H1 (cell line): ENCODE measurements around the gene DAB2IP. TPM values are rescaled to one million over a fixed set of nuclear protein-coding genes. Genes with fewer than 3 reads are reported as not detected.

Source experiments
- CTCF ChIA-PET: fragments of 300-600 bp; sonication (Branson Sonifier 250); formaldehyde crosslinking; loops from one replicate; lab custom pipeline; 2021; ENCODE audit not compliant: partially characterized antibody; lab: Charles Lee
- POLR2A ChIA-PET: fragments of 300-600 bp; sonication (Branson Sonifier 250); formaldehyde crosslinking; loops from one replicate; lab custom pipeline; 2021; ENCODE audit warnings: inconsistent platforms; ENCODE audit not compliant: partially characterized antibody; lab: Charles Lee
- DNase-seq, 2 experiments: peaks; one replicate each; pipeline versions ENCODE4 v3.0.0 to v3.0.0-alpha.2; 2010 to 2022; ENCODE audit warnings: low spot score in 2 of 2, low read depth in 1 of 2, mixed read lengths in 1 of 2
- FAIRE-seq: peaks from 2 replicates; lab custom pipeline; 2011; peaks lifted over from hg19 to GRCh38; lab: Jason Lieb, UNC
- H2AFZ ChIP-seq: 2 replicates; pipeline ENCODE4 v1.8.1; 2012; ENCODE audit warnings: low read length, inconsistent platforms
- H2AK5ac ChIP-seq: 2 replicates; pipeline ENCODE4 v1.6.1; 2013; ENCODE audit warnings: low read depth, low read length
- H2BK120ac ChIP-seq: replicated peaks from 2 replicates; pipeline ENCODE3; 2013; ENCODE audit warnings: low read depth, low read length, inconsistent platforms
- H2BK12ac ChIP-seq: 2 replicates; pipeline ENCODE4 v1.6.1; 2013; ENCODE audit warnings: low read depth, low read length
- H2BK15ac ChIP-seq: 2 replicates; pipeline ENCODE4 v1.6.1; 2013; ENCODE audit warnings: low read length
- H2BK20ac ChIP-seq: 2 replicates; pipeline ENCODE4 v1.6.1; 2013; ENCODE audit warnings: low read length
- H2BK5ac ChIP-seq: 2 replicates; pipeline ENCODE4 v1.6.1; 2013; ENCODE audit warnings: low read depth, low read length
- H3K14ac ChIP-seq: 2 replicates; pipeline ENCODE4 v1.6.1; 2013; ENCODE audit warnings: inconsistent platforms; ENCODE audit not compliant: insufficient read length
- H3K18ac ChIP-seq: 2 replicates; pipeline ENCODE4 v1.6.1; 2013; ENCODE audit warnings: low read length; ENCODE audit errors: extremely low read depth
- H3K23ac ChIP-seq: 2 replicates; pipeline ENCODE4 v1.6.1; 2013; ENCODE audit warnings: inconsistent platforms; ENCODE audit not compliant: insufficient read length
- H3K23me2 ChIP-seq: 2 replicates; pipeline ENCODE4 v1.6.1; 2013; ENCODE audit warnings: low read depth, low read length
- H3K27ac ChIP-seq: 2 replicates; pipeline ENCODE4 v1.6.1; 2011; ENCODE audit warnings: low read depth, low read length, inconsistent platforms
- H3K27me3 ChIP-seq, 4 experiments: replicated peaks in 1 of 4; 1 replicate in 1 of 4; 2 replicates in 3 of 4; pipeline versions ENCODE4 v1.6.1 to v1.8.1; 2011 to 2013; ENCODE audit warnings: low read length in 3 of 4, mild to moderate bottlenecking in 3 of 4, inconsistent platforms in 2 of 4, mixed read lengths in 2 of 4, moderate library complexity in 1 of 4; ENCODE audit not compliant: control insufficient read depth in 3 of 4, insufficient read depth in 3 of 4; ENCODE audit errors: extremely low read depth in 1 of 4
- H3K36me3 ChIP-seq, 4 experiments: 2 replicates each; pipeline versions ENCODE4 v1.6.1 to v1.8.1; 2011 to 2013; ENCODE audit warnings: mild to moderate bottlenecking in 4 of 4, low read length in 3 of 4, moderate library complexity in 2 of 4, control low read depth in 1 of 4, inconsistent platforms in 1 of 4; ENCODE audit not compliant: insufficient read depth in 4 of 4, control insufficient read depth in 2 of 4
- H3K4ac ChIP-seq: replicated peaks from 2 replicates; pipeline ENCODE3; 2013; ENCODE audit warnings: low read length, low read depth, mixed read lengths, inconsistent platforms; ENCODE audit not compliant: insufficient read length
- H3K4me1 ChIP-seq, 4 experiments: replicated peaks in 1 of 4; 1 replicate in 1 of 4; 2 replicates in 3 of 4; pipeline versions ENCODE4 v1.6.1 to v1.8.1; 2011 to 2013; ENCODE audit warnings: low read length in 3 of 4, inconsistent platforms in 2 of 4, mixed read lengths in 1 of 4; ENCODE audit not compliant: insufficient read depth in 4 of 4, control insufficient read depth in 3 of 4
- H3K4me2 ChIP-seq, 2 experiments: 2 replicates each; pipeline versions ENCODE4 v1.6.1 to v1.8.1; 2011 to 2013; ENCODE audit warnings: low read depth in 2 of 2, low read length in 2 of 2, control low read depth in 1 of 2, inconsistent platforms in 1 of 2, mild to moderate bottlenecking in 1 of 2; ENCODE audit not compliant: insufficient read depth in 1 of 2
- H3K4me3 ChIP-seq, 4 experiments: fragments of 200-600, 300-600 bp in 1 of 4; sonication (generic), shearing (Covaris generic), sonication (Bioruptor Twin) in 1 of 4; 2 replicates each; pipeline versions ENCODE4 v1.5.1 to v1.8.1; 2011 to 2016; ENCODE audit warnings: low read length in 4 of 4, low read depth in 3 of 4, control low read depth in 2 of 4, inconsistent platforms in 2 of 4, mild to moderate bottlenecking in 2 of 4, mixed read lengths in 1 of 4, moderate library complexity in 1 of 4; ENCODE audit not compliant: insufficient read depth in 2 of 4; ENCODE audit errors: extremely low read depth in 1 of 4
- H3K56ac ChIP-seq: replicated peaks from 2 replicates; pipeline ENCODE3; 2013; ENCODE audit warnings: low read depth, mild to moderate bottlenecking, mixed read lengths, low read length, inconsistent platforms; ENCODE audit not compliant: insufficient read length
- H3K79me1 ChIP-seq: 2 replicates; pipeline ENCODE4 v1.6.1; 2013; ENCODE audit warnings: low read depth, low read length, control low read depth
- H3K79me2 ChIP-seq, 2 experiments: 2 replicates each; pipeline versions ENCODE4 v1.6.1 to v1.8.1; 2012 to 2013; ENCODE audit warnings: low read length in 2 of 2, mild to moderate bottlenecking in 2 of 2, inconsistent platforms in 1 of 2; ENCODE audit not compliant: insufficient read depth in 2 of 2, control insufficient read depth in 1 of 2
- H3K9ac ChIP-seq, 4 experiments: replicated peaks in 1 of 4; 1 replicate in 1 of 4; 2 replicates in 3 of 4; pipeline versions ENCODE4 v1.6.1 to v1.8.1; 2011 to 2013; ENCODE audit warnings: low read depth in 3 of 4, low read length in 3 of 4, control low read depth in 2 of 4, mild to moderate bottlenecking in 2 of 4, moderate library complexity in 2 of 4, inconsistent platforms in 1 of 4; ENCODE audit errors: extremely low read depth in 1 of 4
- H3K9me3 ChIP-seq, 2 experiments: 2 replicates each; pipeline versions ENCODE4 v1.6.1 to v1.8.1; 2012 to 2013; ENCODE audit warnings: mild to moderate bottlenecking in 2 of 2, moderate library complexity in 2 of 2, control low read depth in 1 of 2, inconsistent platforms in 1 of 2, low read depth in 1 of 2, low read length in 1 of 2, mixed read lengths in 1 of 2; ENCODE audit not compliant: insufficient read depth in 2 of 2
- H4K20me1 ChIP-seq, 2 experiments: replicated peaks in 1 of 2; 2 replicates each; pipeline versions ENCODE3 to v1.8.1; 2011 to 2013; ENCODE audit warnings: inconsistent platforms in 2 of 2, low read length in 2 of 2, mild to moderate bottlenecking in 1 of 2; ENCODE audit not compliant: insufficient read depth in 2 of 2, control insufficient read depth in 1 of 2
- H4K5ac ChIP-seq: 2 replicates; pipeline ENCODE4 v1.6.1; 2013; ENCODE audit warnings: low read length, low read depth, mixed read lengths, inconsistent platforms; ENCODE audit not compliant: insufficient read length
- H4K8ac ChIP-seq: 2 replicates; pipeline ENCODE4 v1.8.0; 2013; ENCODE audit warnings: mild to moderate bottlenecking, moderate library complexity, low read length, inconsistent platforms; ENCODE audit not compliant: insufficient read depth; ENCODE audit errors: extremely low read depth
- H4K91ac ChIP-seq: replicated peaks from 2 replicates; pipeline ENCODE3; 2013; ENCODE audit warnings: low read length, mixed read lengths, inconsistent platforms; ENCODE audit not compliant: insufficient read length
- GABPA ChIP-seq: IDR thresholded peaks from 2 replicates; pipeline ENCODE4 v1.6.1; 2011; ENCODE audit warnings: mild to moderate bottlenecking, low read length, moderate library complexity, borderline replicate concordance; ENCODE audit not compliant: insufficient read depth
- JUND ChIP-seq: IDR thresholded peaks from 2 replicates; pipeline ENCODE4 v1.6.1; 2011; ENCODE audit warnings: mild to moderate bottlenecking, improper control_type of control experiment, low read length
- MAFK ChIP-seq: IDR thresholded peaks from 2 replicates; pipeline ENCODE4 v1.6.1; 2012; ENCODE audit warnings: low read depth, mild to moderate bottlenecking, improper control_type of control experiment, low read length
- SP1 ChIP-seq: IDR thresholded peaks from 2 replicates; pipeline ENCODE4 v1.6.1; 2011; ENCODE audit warnings: low read depth, low read length
- SUZ12 ChIP-seq: fragments of 200-600 bp; sonication (generic); IDR thresholded peaks from 2 replicates; pipeline ENCODE4 v1.6.1; 2012; ENCODE audit warnings: mild to moderate bottlenecking, inconsistent platforms, low read length, moderate library complexity, mixed read lengths
- WGBS, 2 experiments: shearing (Covaris generic) in 1 of 2; methylation state at CpG; one replicate each; pipeline versions ENCODE4 v1.1.6 to v1.1.7; 2013 to 2015; ENCODE audit warnings: low lambda C conversion rate in 2 of 2, mixed read lengths in 2 of 2, inconsistent platforms in 1 of 2, low coverage in 1 of 2, missing lambda C conversion rate in 1 of 2; ENCODE audit not compliant: insufficient replicate concordance in 2 of 2, insufficient coverage in 1 of 2, insufficient read length in 1 of 2; ENCODE audit errors: extremely low coverage in 1 of 2, missing lambda C conversion rate in 1 of 2; 5-methylcytosine and 5-hydroxymethylcytosine counted together
- polyA plus RNA-seq, 7 experiments: library from polyadenylated mRNA; depleted of rRNA in 3 of 7; stranded (reverse) in 5 of 7; unstranded in 2 of 7; fragments of >200 nt in 5 of 7; fragments of 200-250 nt in 2 of 7; gene quantifications; 1 replicate in 5 of 7; 2 replicates in 1 of 7; 4 replicates in 1 of 7; pipeline versions ENCODE4 v1.2.1 to v1.2.3, GENCODE V29; 2011 to 2013; ENCODE audit warnings: missing spikeins in 2 of 7, mixed read lengths in 2 of 7
- total RNA-seq: library from RNA; stranded (reverse); fragmentation: NEBNext Ultra II Directional; extraction: Animal tissue kit (Norgen Biotek cat#: 25700); gene quantifications from 2 replicates; pipeline ENCODE4 v1.2.1, GENCODE V29; 2021

DAB2IP gene
- total and polyA plus RNA-seq, 2 of the 8 experiments (the other 6 are each of a cell fraction or from before 2014, with no cell fraction given): 19.7 to 39.5 TPM

GRCh38 chr9:121674952-121675351 is 23.5 kb downstream of the DAB2IP start:
- 0 out of 2 replicates have a peak overlapping the region, but pooled peaks have one; percentile 60 for H3K18ac ChIP-seq
- ChIA-PET POLR2A (interaction anchor here (0.7 kb wide), 1 partner anchor 21 kb away, joined by 3 read pairs; no protein-coding TSS in a partner anchor), CTCF (interaction anchor here (2.6 to 34.8 kb wide), 3 partner anchors 17 to 36 kb away, joined by 8 to 670 read pairs (median 231); no protein-coding TSS in a partner anchor)
- H2BK120ac ChIP-seq: no peak overlapping the region
- no peak overlapping the region for H3K23ac ChIP-seq
- peaks cover 0 to 4% (median 2%) of the 10 kb centered on the region in 4 experiments; a peak in 3 of 8 replicates for H3K36me3 ChIP-seq
- H3K9ac ChIP-seq: no peak overlapping the region
- H4K20me1 ChIP-seq: peaks cover 15 to 33% of the 10 kb centered on the region in 2 experiments
- H3K14ac ChIP-seq: no peak overlapping the region
- H3K79me1 ChIP-seq: peaks cover 9% of the 10 kb centered on the region
- H2BK12ac ChIP-seq: 0 out of 2 replicates have a peak overlapping the region, but pooled peaks have one; percentile 84
- 0 out of 2 replicates have a peak overlapping the region, but pooled peaks have one; percentile 46 for H2BK15ac ChIP-seq
- H2AK5ac ChIP-seq: no peak overlapping the region
- H4K91ac ChIP-seq: no peak overlapping the region
- H3K9me3 ChIP-seq: no peaks in the 10 kb centered on the region
- no peak overlapping the region for H3K4ac ChIP-seq
- H3K4me2 ChIP-seq: peak overlapping the region; percentile 29 to 30; a peak in 3 of 4 replicates
- no peak overlapping the region for H2AFZ ChIP-seq
- FAIRE-seq (no peak), DNase-seq (no peak)
- TF ChIP-seq SUZ12 (no peak), GABPA (no peak), MAFK (no peak), SP1 (no peak), JUND (peak; percentile 75; the same call in 1 of the 2 replicates)
- 0 out of 2 replicates have a peak overlapping the region, but pooled peaks have one; percentile 52 for H2BK5ac ChIP-seq
- H4K5ac ChIP-seq: no peak overlapping the region
- WGBS, 2 experiments: 33% methylated on average over 6 of the region's 6 CpGs; no CpG with 5 or more reads in 1 of the 2 experiments
- peaks cover 3 to 11% (median 8%) of the 10 kb centered on the region in 4 experiments for H3K4me1 ChIP-seq
- peaks cover 0 to 12% of the 10 kb centered on the region in 2 experiments; a peak in 1 of 4 replicates for H3K79me2 ChIP-seq
- H3K27ac ChIP-seq: no peak overlapping the region
- no peaks in the 10 kb centered on the region for H3K27me3 ChIP-seq
- no peak overlapping the region for H3K4me3 ChIP-seq
- H3K23me2 ChIP-seq: no peaks in the 10 kb centered on the region
- no peak overlapping the region for H2BK20ac ChIP-seq
- no peak overlapping the region; the same call in 1 of the 2 replicates for H4K8ac ChIP-seq
- no peak overlapping the region for H3K56ac ChIP-seq
